Natural killer cell (primary cell): Measurements from ENCODE around the gene PIGA. TPM values are rescaled to one million over a fixed set of nuclear protein-coding genes. Genes with fewer than 3 reads are reported as not detected.

Experiments used
- ATAC-seq, 3 donors: fragments of 150-1000 bp in 2 of 3; fragments of 200-7000 bp in 1 of 3; cut with Tn5 transposase; 1 replicate in 1 of 3; 2 replicates in 2 of 3; pipeline ENCODE4 v1.10.0; 2021; ENCODE audit warnings: mild to moderate bottlenecking in 2 of 3, moderate library complexity in 2 of 3
- DNase-seq, 2 donors: peaks; one replicate each; pipeline versions ENCODE4 v3.0.0 to v3.0.0-alpha.2; 2013 to 2021; ENCODE audit warnings: mixed read lengths in 1 of 2
- H3K27ac ChIP-seq: one replicate; pipeline ENCODE4 v1.5.1; 2013; ENCODE audit warnings: mild to moderate bottlenecking, low read length
- H3K27me3 ChIP-seq: one replicate; pipeline ENCODE4 v1.6.1; 2013; ENCODE audit warnings: low read length; ENCODE audit not compliant: control insufficient read depth, insufficient read depth
- H3K36me3 ChIP-seq: one replicate; pipeline ENCODE4 v1.6.1; 2013; ENCODE audit warnings: low read length; ENCODE audit not compliant: control insufficient read depth, insufficient read depth
- H3K4me1 ChIP-seq: one replicate; pipeline ENCODE4 v1.6.1; 2013; ENCODE audit warnings: low read length; ENCODE audit not compliant: control insufficient read depth, insufficient read depth
- H3K4me3 ChIP-seq: one replicate; pipeline ENCODE4 v1.5.1; 2013; ENCODE audit warnings: low read length
- H3K9me3 ChIP-seq: one replicate; pipeline ENCODE4 v1.6.1; 2013; ENCODE audit warnings: low read length; ENCODE audit not compliant: control insufficient read depth, insufficient read depth
- H3K27ac Mint-ChIP-seq, 2 donors: one replicate each; pipeline ENCODE4 v1.8.0; 2022; ENCODE audit warnings: mild to moderate bottlenecking in 2 of 2, mixed read lengths in 2 of 2, moderate library complexity in 1 of 2
- H3K27me3 Mint-ChIP-seq, 2 donors: one replicate each; pipeline ENCODE4 v1.8.0; 2022; ENCODE audit warnings: low read depth in 2 of 2, mixed read lengths in 2 of 2
- H3K36me3 Mint-ChIP-seq: one replicate; pipeline ENCODE4 v1.8.0; 2022; ENCODE audit warnings: mixed read lengths
- H3K4me1 Mint-ChIP-seq, 2 donors: one replicate each; pipeline ENCODE4 v1.8.0; 2022; ENCODE audit warnings: mixed read lengths in 2 of 2
- H3K4me3 Mint-ChIP-seq: one replicate; pipeline ENCODE4 v1.8.0; 2022; ENCODE audit warnings: mild to moderate bottlenecking, moderate library complexity, mixed read lengths
- H3K9me3 Mint-ChIP-seq, 2 donors: one replicate each; pipeline ENCODE4 v1.8.0; 2022; ENCODE audit warnings: mixed read lengths in 2 of 2
- WGBS: methylation state at CpG from one replicate; pipeline ENCODE4 v1.1.7; 2013; ENCODE audit warnings: missing lambda C conversion rate; ENCODE audit not compliant: insufficient coverage; 5-methylcytosine and 5-hydroxymethylcytosine counted together
- intact Hi-C: fragments of 100-400 bp; cut with micrococcal nuclease; formaldehyde crosslinking; loops from one replicate; pipeline ENCODE4 v1.14.2; 2022
- total RNA-seq, 4 donors: library from RNA; stranded (reverse); fragments of 120-200 nt in 1 of 4; gene quantifications; one replicate each; pipeline versions ENCODE4 v1.2.3 to v1.2.4, GENCODE V29; 2013 to 2022
- TF ChIP-seq, protein P1 (sequence below): fragments of 200-600 bp; IDR thresholded peaks from one replicate; pipeline ENCODE4 v1.8.0; 2022; ENCODE audit warnings: antibody characterized with exemption

Gene PIGA
- total RNA-seq, 3 donors from 2014 or later (not counting 1 experiment from before 2014, with no cell fraction given), result 71.8 to 111 (median 87.6) TPM

DNA sequence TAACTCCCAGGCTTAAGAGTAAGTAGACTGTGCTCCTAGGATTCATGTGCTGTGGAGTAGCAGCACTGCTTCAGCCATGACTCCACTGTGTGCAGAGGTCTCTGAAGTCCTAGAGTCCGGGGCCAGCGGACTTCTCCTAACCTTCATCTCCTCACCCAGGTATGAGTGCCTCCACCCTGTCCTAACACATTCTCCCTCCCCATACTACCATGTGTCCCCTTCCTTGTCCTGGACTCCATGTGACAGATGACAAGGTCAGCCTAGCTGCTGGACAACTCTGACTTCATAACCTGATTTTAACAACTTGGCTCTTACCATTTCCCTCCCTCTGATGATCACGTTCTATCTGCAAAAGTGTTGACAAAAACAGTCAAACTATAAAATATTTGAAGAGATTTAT lies 36.5 kb downstream of the PIGA start:
- Mint-ChIP-seq H3K9me3 (no peaks in the 10 kb centered on the region), H3K4me3 (no peak overlapping the region), H3K36me3 (no peaks in the 10 kb centered on the region), H3K4me1 (no peaks in the 10 kb centered on the region), H3K27ac (no peak overlapping the region), H3K27me3 (peaks cover 0 to 12% of the 10 kb centered on the region in 2 donors)
- Histone ChIP-seq H3K4me1 (no peaks in the 10 kb centered on the region), H3K4me3 (no peak overlapping the region), H3K27ac (no peak overlapping the region), H3K9me3 (no peaks in the 10 kb centered on the region), H3K36me3 (no peaks in the 10 kb centered on the region), H3K27me3 (no peaks in the 10 kb centered on the region)
- 100% methylated on average over 2 of the region's 3 CpGs for WGBS
- TF ChIP-seq, protein P1, sequence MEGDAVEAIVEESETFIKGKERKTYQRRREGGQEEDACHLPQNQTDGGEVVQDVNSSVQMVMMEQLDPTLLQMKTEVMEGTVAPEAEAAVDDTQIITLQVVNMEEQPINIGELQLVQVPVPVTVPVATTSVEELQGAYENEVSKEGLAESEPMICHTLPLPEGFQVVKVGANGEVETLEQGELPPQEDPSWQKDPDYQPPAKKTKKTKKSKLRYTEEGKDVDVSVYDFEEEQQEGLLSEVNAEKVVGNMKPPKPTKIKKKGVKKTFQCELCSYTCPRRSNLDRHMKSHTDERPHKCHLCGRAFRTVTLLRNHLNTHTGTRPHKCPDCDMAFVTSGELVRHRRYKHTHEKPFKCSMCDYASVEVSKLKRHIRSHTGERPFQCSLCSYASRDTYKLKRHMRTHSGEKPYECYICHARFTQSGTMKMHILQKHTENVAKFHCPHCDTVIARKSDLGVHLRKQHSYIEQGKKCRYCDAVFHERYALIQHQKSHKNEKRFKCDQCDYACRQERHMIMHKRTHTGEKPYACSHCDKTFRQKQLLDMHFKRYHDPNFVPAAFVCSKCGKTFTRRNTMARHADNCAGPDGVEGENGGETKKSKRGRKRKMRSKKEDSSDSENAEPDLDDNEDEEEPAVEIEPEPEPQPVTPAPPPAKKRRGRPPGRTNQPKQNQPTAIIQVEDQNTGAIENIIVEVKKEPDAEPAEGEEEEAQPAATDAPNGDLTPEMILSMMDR, result no peak
- ATAC-seq (no peak), DNase-seq (no peak)
- intact Hi-C loops, result no loop called here

DNA sequence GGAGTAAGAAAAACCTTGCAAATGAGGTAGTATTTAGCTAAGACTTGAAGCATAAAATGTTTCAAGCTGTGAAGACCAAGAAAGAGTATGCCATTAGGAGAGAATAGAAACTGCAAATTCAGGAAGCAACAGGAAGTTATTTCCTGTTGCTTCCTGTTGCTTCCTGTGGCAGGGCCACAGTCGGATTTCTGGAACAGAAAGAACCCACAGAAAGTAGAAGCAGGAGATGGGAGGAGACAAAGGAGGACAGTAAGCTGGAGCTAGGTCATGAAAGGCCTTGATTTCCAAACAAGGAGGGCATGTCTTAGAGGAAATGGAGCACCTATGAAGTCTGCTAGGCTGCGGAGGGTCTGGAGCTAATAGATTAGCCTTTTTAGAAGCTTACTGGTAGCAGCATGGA lies 37.1 kb downstream of the PIGA start:
- no peak overlapping the region for H3K27ac Mint-ChIP-seq
- Histone ChIP-seq H3K27ac (no peak overlapping the region), H3K4me3 (no peak overlapping the region), H3K9me3 (no peaks in the 10 kb centered on the region), H3K27me3 (no peaks in the 10 kb centered on the region), H3K4me1 (no peaks in the 10 kb centered on the region), H3K36me3 (no peaks in the 10 kb centered on the region)
- H3K4me3 Mint-ChIP-seq, result no peak overlapping the region
- no peaks in the 10 kb centered on the region for H3K9me3 Mint-ChIP-seq
- H3K36me3 Mint-ChIP-seq, result no peaks in the 10 kb centered on the region
- TF ChIP-seq, protein P1, result no peak
- H3K4me1 Mint-ChIP-seq, result no peaks in the 10 kb centered on the region
- intact Hi-C loops, result no loop called here
- no peak for DNase-seq
- no peak for ATAC-seq
- H3K27me3 Mint-ChIP-seq, result peaks cover 0 to 12% of the 10 kb centered on the region in 2 donors
- 35% methylated on average over 2 of the region's 2 CpGs for WGBS

DNA sequence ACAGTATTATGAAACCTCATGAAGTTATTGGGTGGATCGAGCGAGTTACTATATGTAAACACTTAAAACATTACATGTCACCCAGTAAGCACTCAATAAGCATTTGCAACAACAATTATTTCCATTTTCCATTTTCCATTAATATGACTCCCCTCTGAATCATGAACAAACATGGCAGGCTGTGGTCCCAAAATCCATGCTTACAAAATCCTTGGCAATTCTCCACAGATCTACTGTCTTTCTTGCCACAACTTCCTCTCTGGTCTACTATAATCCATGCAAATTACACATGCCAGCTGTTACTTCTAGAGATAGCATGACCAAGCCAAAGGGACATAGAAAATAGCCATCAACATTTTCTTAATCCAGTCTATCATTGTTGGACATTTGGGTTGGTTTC lies 41.9 kb downstream of the PIGA start:
- TF ChIP-seq, protein P1, result no peak
- no peaks in the 10 kb centered on the region for H3K4me1 Mint-ChIP-seq
- H3K36me3 Mint-ChIP-seq, result no peaks in the 10 kb centered on the region
- 88% methylated on average over 2 of the region's 2 CpGs for WGBS
- H3K4me1 ChIP-seq, result no peaks in the 10 kb centered on the region
- intact Hi-C loops, result no loop called here
- H3K27me3 ChIP-seq, result no peaks in the 10 kb centered on the region
- H3K36me3 ChIP-seq, result no peaks in the 10 kb centered on the region
- no peak overlapping the region for H3K4me3 ChIP-seq
- H3K9me3 ChIP-seq, result no peaks in the 10 kb centered on the region
- H3K27ac ChIP-seq, result no peak overlapping the region
- no peaks in the 10 kb centered on the region for H3K9me3 Mint-ChIP-seq
- H3K27ac Mint-ChIP-seq, result no peak overlapping the region
- H3K27me3 Mint-ChIP-seq, result no peaks in the 10 kb centered on the region
- no peak overlapping the region for H3K4me3 Mint-ChIP-seq
- DNase-seq (no peak), ATAC-seq (no peak)

DNA sequence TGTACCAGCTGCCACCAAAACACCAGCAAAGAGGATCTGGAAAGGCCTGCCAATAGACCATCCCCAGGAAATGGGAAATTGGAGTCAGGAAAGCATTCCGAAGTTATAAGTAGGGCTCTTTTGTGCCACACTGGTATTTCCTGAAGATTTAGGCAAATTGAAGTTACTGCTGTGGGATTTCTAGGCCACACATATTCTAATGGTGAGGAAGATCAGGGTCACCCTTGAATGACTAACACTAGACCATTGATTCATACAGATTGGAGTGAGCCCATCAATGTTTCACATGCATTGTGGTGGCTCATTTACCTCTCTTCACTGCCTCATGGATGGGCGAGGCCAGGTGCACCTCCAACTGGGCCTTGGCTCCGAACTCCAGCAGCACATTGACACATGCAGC lies 42.5 kb downstream of the PIGA start:
- H3K9me3 ChIP-seq, result no peaks in the 10 kb centered on the region
- H3K9me3 Mint-ChIP-seq, result no peaks in the 10 kb centered on the region
- no peak for ATAC-seq
- no peak for DNase-seq
- no peaks in the 10 kb centered on the region for H3K4me1 ChIP-seq
- no peak overlapping the region for H3K4me3 ChIP-seq
- H3K4me1 Mint-ChIP-seq, result no peaks in the 10 kb centered on the region
- H3K36me3 ChIP-seq, result no peaks in the 10 kb centered on the region
- no peaks in the 10 kb centered on the region for H3K27me3 ChIP-seq
- intact Hi-C loops, result no loop called here
- no peak overlapping the region for H3K27ac ChIP-seq
- H3K27me3 Mint-ChIP-seq, result no peaks in the 10 kb centered on the region
- H3K4me3 Mint-ChIP-seq, result no peak overlapping the region
- no peaks in the 10 kb centered on the region for H3K36me3 Mint-ChIP-seq
- no peak overlapping the region for H3K27ac Mint-ChIP-seq
- 90% methylated on average over 3 of the region's 3 CpGs for WGBS
- TF ChIP-seq, protein P1, result no peak
